DOHH2 (cell line): ENCODE measurements around the gene SLC26A3.

Source experiments
- H3F3A ChIP-seq: fragments of 200-600 bp; sonication (generic), shearing (Covaris generic); 2 replicates; pipeline ENCODE4 v1.6.0; 2016; ENCODE audit warnings: antibody characterized with exemption, mild to moderate bottlenecking; ENCODE audit not compliant: control insufficient read depth, insufficient read depth
- H3K27ac ChIP-seq: fragments of 200-600 bp; sonication (generic); 2 replicates; pipeline ENCODE4 v1.5.1; 2014; ENCODE audit warnings: low read depth, mild to moderate bottlenecking, low read length, moderate library complexity
- H3K27me3 ChIP-seq: fragments of 200-600 bp; sonication (generic); 2 replicates; pipeline ENCODE4 v1.6.1; 2014; ENCODE audit warnings: mild to moderate bottlenecking, low read length, mixed read lengths; ENCODE audit not compliant: control insufficient read depth
- H3K36me3 ChIP-seq: fragments of 200-600 bp; sonication (generic); 2 replicates; pipeline ENCODE4 v1.6.1; 2014; ENCODE audit warnings: mild to moderate bottlenecking, low read length, moderate library complexity, mixed read lengths; ENCODE audit not compliant: control insufficient read depth
- H3K4me1 ChIP-seq: fragments of 200-600 bp; sonication (generic); 2 replicates; pipeline ENCODE4 v1.6.1; 2014; ENCODE audit warnings: mild to moderate bottlenecking, low read length, mixed read lengths; ENCODE audit not compliant: control insufficient read depth
- H3K4me2 ChIP-seq: fragments of 200-600 bp; sonication (generic); 2 replicates; pipeline ENCODE4 v1.6.0; 2014; ENCODE audit warnings: mild to moderate bottlenecking, low read length, moderate library complexity
- H3K4me3 ChIP-seq: fragments of 200-600 bp; sonication (generic); 2 replicates; pipeline ENCODE4 v1.5.1; 2014; ENCODE audit warnings: mild to moderate bottlenecking, low read length, mixed read lengths
- H3K79me2 ChIP-seq: fragments of 200-600 bp; sonication (generic); 2 replicates; pipeline ENCODE4 v1.6.1; 2014; ENCODE audit warnings: mild to moderate bottlenecking, low read length, mixed read lengths; ENCODE audit not compliant: control insufficient read depth
- H3K9me2 ChIP-seq: fragments of 200-600 bp; sonication (generic); replicated peaks from 2 replicates; pipeline ENCODE4 v1.6.1; 2014; ENCODE audit warnings: mild to moderate bottlenecking, low read length, mixed read lengths; ENCODE audit not compliant: control insufficient read depth
- H3K9me3 ChIP-seq: fragments of 200-600 bp; sonication (generic); 2 replicates; pipeline ENCODE4 v1.6.1; 2014; ENCODE audit warnings: antibody characterized with exemption, low read length, mixed read lengths; ENCODE audit not compliant: control insufficient read depth, insufficient read depth
- H4K20me1 ChIP-seq: fragments of 200-600 bp; sonication (generic); 2 replicates; pipeline ENCODE4 v1.6.0; 2014; ENCODE audit warnings: low read depth, mild to moderate bottlenecking, antibody characterized with exemption, low read length, moderate library complexity; ENCODE audit not compliant: control insufficient read depth, insufficient read depth
- CTCF ChIP-seq: fragments of 200-600 bp; sonication (generic); IDR thresholded peaks from one replicate; pipeline ENCODE4 v1.5.1; 2014; ENCODE audit warnings: antibody characterized with exemption, mild to moderate bottlenecking, low read depth, low read length; ENCODE audit not compliant: poor library complexity, severe bottlenecking
- EZH2phosphoT487 ChIP-seq: fragments of 200-600 bp; sonication (generic); IDR thresholded peaks from 2 replicates; pipeline ENCODE4 v1.6.1; 2017; ENCODE audit warnings: borderline replicate concordance, mild to moderate bottlenecking, antibody characterized with exemption, low read length, moderate library complexity, mixed read lengths

The SLC26A3 gene

GRCh38 chr7:107799647-107800264 is 3.3 kb downstream of the SLC26A3 start:
- Histone ChIP-seq H3K27ac (no peak overlapping the region), H3K4me3 (no peak overlapping the region), H3K27me3 (peaks cover 18% of the 10 kb centered on the region), H3K9me2 (no peaks in the 10 kb centered on the region), H3K9me3 (no peaks in the 10 kb centered on the region), H3K4me2 (no peak overlapping the region), H3K79me2 (no peaks in the 10 kb centered on the region), H3K4me1 (no peaks in the 10 kb centered on the region), H4K20me1 (no peaks in the 10 kb centered on the region), H3F3A (no peaks in the 10 kb centered on the region), H3K36me3 (no peaks in the 10 kb centered on the region)
- TF ChIP-seq CTCF (no peak), EZH2phosphoT487 (no peak)

GRCh38 chr7:107792364-107792763 is 10.7 kb downstream of the SLC26A3 start:
- no peak for TF ChIP-seq EZH2phosphoT487
- no peak for TF ChIP-seq CTCF
- no peaks in the 10 kb centered on the region for H3F3A ChIP-seq
- H3K4me3 ChIP-seq = no peak overlapping the region
- no peak overlapping the region for H3K27ac ChIP-seq
- no peak overlapping the region for H3K4me2 ChIP-seq
- no peaks in the 10 kb centered on the region for H3K9me3 ChIP-seq
- H3K4me1 ChIP-seq = no peaks in the 10 kb centered on the region
- no peaks in the 10 kb centered on the region for H4K20me1 ChIP-seq
- H3K27me3 ChIP-seq = peaks cover 15% of the 10 kb centered on the region; the same call in 1 of the 2 replicates
- H3K36me3 ChIP-seq = no peaks in the 10 kb centered on the region
- no peaks in the 10 kb centered on the region for H3K9me2 ChIP-seq
- no peaks in the 10 kb centered on the region for H3K79me2 ChIP-seq

- TF ChIP-seq EZH2phosphoT487 (no peak), CTCF (no peak)
- no peaks in the 10 kb centered on the region for H4K20me1 ChIP-seq
- H3K4me2 ChIP-seq = no peak overlapping the region
- no peaks in the 10 kb centered on the region for H3K79me2 ChIP-seq
- H3K4me1 ChIP-seq = no peaks in the 10 kb centered on the region
- peaks cover 18% of the 10 kb centered on the region; the same call in 1 of the 2 replicates for H3K27me3 ChIP-seq
- H3F3A ChIP-seq = no peaks in the 10 kb centered on the region
- no peak overlapping the region for H3K27ac ChIP-seq
- no peak overlapping the region for H3K4me3 ChIP-seq
- H3K9me2 ChIP-seq = no peaks in the 10 kb centered on the region
- H3K36me3 ChIP-seq = no peaks in the 10 kb centered on the region
- H3K9me3 ChIP-seq = no peaks in the 10 kb centered on the region
Measured at GRCh38 chr7:107789647-107790046, 13.4 kb downstream of the SLC26A3 start.
